Astrocyte (in vitro differentiated cells and primary cell): Measurements from ENCODE around the gene PRR5L. TPM values are rescaled to one million over a fixed set of nuclear protein-coding genes. Genes with fewer than 3 reads are reported as not detected.

ENCODE experiments used
- DNase-seq: peaks from one replicate; pipeline ENCODE4 v3.0.0-alpha.2; 2010; ENCODE audit warnings: low read depth
- FAIRE-seq: peaks from 2 replicates; lab custom pipeline; 2011; peaks lifted over from hg19 to GRCh38; lab: Jason Lieb, UNC
- H2AFZ ChIP-seq: 2 replicates; pipeline ENCODE4 v1.6.0; 2012; ENCODE audit warnings: low read depth, low read length, inconsistent platforms
- H3K27ac ChIP-seq: 2 replicates; pipeline ENCODE4 v1.5.1; 2011; ENCODE audit warnings: low read depth, low read length, inconsistent platforms
- H3K27me3 ChIP-seq: 2 replicates; pipeline ENCODE4 v1.6.0; 2011; ENCODE audit warnings: low read length, inconsistent platforms; ENCODE audit not compliant: insufficient read depth
- H3K36me3 ChIP-seq: 2 replicates; pipeline ENCODE4 v1.5.1; 2011; ENCODE audit warnings: low read length, inconsistent platforms; ENCODE audit not compliant: insufficient read depth
- H3K4me1 ChIP-seq: 2 replicates; pipeline ENCODE4 v1.5.1; 2011; ENCODE audit warnings: low read length, inconsistent platforms; ENCODE audit not compliant: insufficient read depth
- H3K4me2 ChIP-seq: 2 replicates; pipeline ENCODE4 v1.6.0; 2012; ENCODE audit warnings: low read length, inconsistent platforms
- H3K4me3 ChIP-seq: 2 replicates; pipeline ENCODE4 v1.5.1; 2011; ENCODE audit warnings: low read depth, mild to moderate bottlenecking, low read length, inconsistent platforms; ENCODE audit not compliant: insufficient read depth
- H3K79me2 ChIP-seq: 2 replicates; pipeline ENCODE4 v1.6.0; 2012; ENCODE audit warnings: mild to moderate bottlenecking, low read length, inconsistent platforms; ENCODE audit not compliant: insufficient read depth
- H3K9ac ChIP-seq: 2 replicates; pipeline ENCODE4 v1.6.0; 2012; ENCODE audit warnings: mild to moderate bottlenecking, low read length, inconsistent platforms
- H3K9me3 ChIP-seq: 2 replicates; pipeline ENCODE4 v1.5.1; 2012; ENCODE audit warnings: low read depth, mild to moderate bottlenecking, low read length, inconsistent platforms; ENCODE audit not compliant: insufficient read depth
- H4K20me1 ChIP-seq: 2 replicates; pipeline ENCODE4 v1.6.0; 2012; ENCODE audit warnings: low read length, inconsistent platforms; ENCODE audit not compliant: insufficient read depth
- H3K27ac Mint-ChIP-seq: one replicate; pipeline ENCODE4 v1.8.0; 2021; ENCODE audit warnings: mild to moderate bottlenecking, mixed read lengths; ENCODE audit not compliant: unreplicated experiment
- H3K27me3 Mint-ChIP-seq: one replicate; pipeline ENCODE4 v1.8.0; 2021; ENCODE audit warnings: low read depth, mixed read lengths; ENCODE audit not compliant: unreplicated experiment
- H3K36me3 Mint-ChIP-seq: one replicate; pipeline ENCODE4 v1.8.0; 2021; ENCODE audit warnings: low read depth, mixed read lengths; ENCODE audit not compliant: unreplicated experiment
- H3K4me1 Mint-ChIP-seq: one replicate; pipeline ENCODE4 v1.8.0; 2021; ENCODE audit warnings: low read depth, mixed read lengths; ENCODE audit not compliant: unreplicated experiment
- H3K4me3 Mint-ChIP-seq: one replicate; pipeline ENCODE4 v1.8.0; 2021; ENCODE audit warnings: mild to moderate bottlenecking, moderate library complexity, mixed read lengths; ENCODE audit not compliant: unreplicated experiment
- H3K9me3 Mint-ChIP-seq: one replicate; pipeline ENCODE4 v1.8.0; 2021; ENCODE audit warnings: mild to moderate bottlenecking, mixed read lengths; ENCODE audit not compliant: unreplicated experiment
- EZH2 ChIP-seq: IDR thresholded peaks from 2 replicates; pipeline ENCODE4 v1.6.1; 2012; ENCODE audit warnings: mild to moderate bottlenecking, low read length, inconsistent platforms; ENCODE audit not compliant: insufficient read depth
- total RNA-seq: library from RNA; stranded (reverse); gene quantifications from 2 replicates; pipeline ENCODE4 v1.2.1, GENCODE V29; 2021
- TF ChIP-seq, protein P1 (sequence below): IDR thresholded peaks from 2 replicates; pipeline ENCODE4 v1.5.1; 2011; ENCODE audit warnings: low read depth, mild to moderate bottlenecking, inconsistent platforms, low read length, moderate library complexity; ENCODE audit not compliant: insufficient read depth

The PRR5L gene
- total RNA-seq, 1 donor from 2014 or later: 55.6 TPM

- no peaks in the 10 kb centered on the region for H4K20me1 ChIP-seq
- H3K9ac ChIP-seq: no peak overlapping the region
- H3K4me3 ChIP-seq: no peak overlapping the region
- H3K36me3 ChIP-seq: peaks cover 10% of the 10 kb centered on the region
- no peaks in the 10 kb centered on the region for H3K9me3 Mint-ChIP-seq
- H3K4me1 ChIP-seq: peaks cover 47% of the 10 kb centered on the region
- no peak overlapping the region for H3K27ac ChIP-seq
- peaks cover 51% of the 10 kb centered on the region for H3K36me3 Mint-ChIP-seq
- no peaks in the 10 kb centered on the region for H3K27me3 ChIP-seq
- DNase-seq (no peak), FAIRE-seq (peak; percentile 32)
- no peak overlapping the region for H3K4me2 ChIP-seq
- no peaks in the 10 kb centered on the region for H3K9me3 ChIP-seq
- H3K79me2 ChIP-seq: no peaks in the 10 kb centered on the region
- no peak overlapping the region for H2AFZ ChIP-seq
- H3K4me1 Mint-ChIP-seq: peaks cover 65% of the 10 kb centered on the region
- H3K27ac Mint-ChIP-seq: peak overlapping the region; percentile 63
- no peaks in the 10 kb centered on the region for H3K27me3 Mint-ChIP-seq
- no peak overlapping the region for H3K4me3 Mint-ChIP-seq
- TF ChIP-seq EZH2: no peak
- TF ChIP-seq, protein P1, sequence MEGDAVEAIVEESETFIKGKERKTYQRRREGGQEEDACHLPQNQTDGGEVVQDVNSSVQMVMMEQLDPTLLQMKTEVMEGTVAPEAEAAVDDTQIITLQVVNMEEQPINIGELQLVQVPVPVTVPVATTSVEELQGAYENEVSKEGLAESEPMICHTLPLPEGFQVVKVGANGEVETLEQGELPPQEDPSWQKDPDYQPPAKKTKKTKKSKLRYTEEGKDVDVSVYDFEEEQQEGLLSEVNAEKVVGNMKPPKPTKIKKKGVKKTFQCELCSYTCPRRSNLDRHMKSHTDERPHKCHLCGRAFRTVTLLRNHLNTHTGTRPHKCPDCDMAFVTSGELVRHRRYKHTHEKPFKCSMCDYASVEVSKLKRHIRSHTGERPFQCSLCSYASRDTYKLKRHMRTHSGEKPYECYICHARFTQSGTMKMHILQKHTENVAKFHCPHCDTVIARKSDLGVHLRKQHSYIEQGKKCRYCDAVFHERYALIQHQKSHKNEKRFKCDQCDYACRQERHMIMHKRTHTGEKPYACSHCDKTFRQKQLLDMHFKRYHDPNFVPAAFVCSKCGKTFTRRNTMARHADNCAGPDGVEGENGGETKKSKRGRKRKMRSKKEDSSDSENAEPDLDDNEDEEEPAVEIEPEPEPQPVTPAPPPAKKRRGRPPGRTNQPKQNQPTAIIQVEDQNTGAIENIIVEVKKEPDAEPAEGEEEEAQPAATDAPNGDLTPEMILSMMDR: no peak
These were observed 156.9 kb downstream of the PRR5L start for GRCh38 chr11:36452961-36453360.

GRCh38 chr11:36453678-36454077, 157.6 kb downstream of the PRR5L start:
- H3K4me2 ChIP-seq: peak overlapping the region; percentile 74
- no peaks in the 10 kb centered on the region for H4K20me1 ChIP-seq
- FAIRE-seq (no peak), DNase-seq (peak; percentile 35)
- peaks cover 51% of the 10 kb centered on the region for H3K36me3 Mint-ChIP-seq
- no peaks in the 10 kb centered on the region for H3K9me3 ChIP-seq
- H3K27ac ChIP-seq: no peak overlapping the region
- peak overlapping the region; percentile 97 for H3K27ac Mint-ChIP-seq
- no peak overlapping the region for H3K4me3 Mint-ChIP-seq
- TF ChIP-seq, protein P1: no peak
- TF ChIP-seq EZH2: no peak
- no peak overlapping the region for H3K9ac ChIP-seq
- H3K79me2 ChIP-seq: no peaks in the 10 kb centered on the region
- H3K9me3 Mint-ChIP-seq: no peaks in the 10 kb centered on the region
- peaks cover 47% of the 10 kb centered on the region for H3K4me1 ChIP-seq
- H3K27me3 Mint-ChIP-seq: no peaks in the 10 kb centered on the region
- no peak overlapping the region for H3K4me3 ChIP-seq
- H3K36me3 ChIP-seq: peaks cover 4% of the 10 kb centered on the region
- H2AFZ ChIP-seq: no peak overlapping the region
- peaks cover 66% of the 10 kb centered on the region for H3K4me1 Mint-ChIP-seq
- H3K27me3 ChIP-seq: no peaks in the 10 kb centered on the region

GRCh38 chr11:36454551-36454940, 158.5 kb downstream of the PRR5L start:
- Histone ChIP-seq H3K4me3 (no peak overlapping the region), H3K4me2 (peak overlapping the region; percentile 74), H2AFZ (peak overlapping the region; percentile 11), H3K79me2 (no peaks in the 10 kb centered on the region), H3K9ac (peak overlapping the region; percentile 85), H3K27ac (peak overlapping the region; percentile 93), H4K20me1 (no peaks in the 10 kb centered on the region), H3K27me3 (no peaks in the 10 kb centered on the region), H3K9me3 (no peaks in the 10 kb centered on the region), H3K4me1 (peaks cover 47% of the 10 kb centered on the region), H3K36me3 (peaks cover 4% of the 10 kb centered on the region)
- Mint-ChIP-seq H3K9me3 (no peaks in the 10 kb centered on the region), H3K4me3 (peak overlapping the region; percentile 54), H3K27ac (peak overlapping the region; percentile 97), H3K36me3 (peaks cover 47% of the 10 kb centered on the region), H3K4me1 (peaks cover 66% of the 10 kb centered on the region), H3K27me3 (no peaks in the 10 kb centered on the region)
- no peak for TF ChIP-seq EZH2
- TF ChIP-seq, protein P1: no peak
- FAIRE-seq: no peak
- DNase-seq: no peak
